ENCODE results near the gene CYFIP2. TPM values are rescaled to one million over a fixed set of nuclear protein-coding genes. Genes with fewer than 3 reads are reported as not detected.

CYFIP2 gene
- total and polyA plus RNA-seq, 12 donors, result 20.3 to 50.8 (median 31.1) TPM

DNA sequence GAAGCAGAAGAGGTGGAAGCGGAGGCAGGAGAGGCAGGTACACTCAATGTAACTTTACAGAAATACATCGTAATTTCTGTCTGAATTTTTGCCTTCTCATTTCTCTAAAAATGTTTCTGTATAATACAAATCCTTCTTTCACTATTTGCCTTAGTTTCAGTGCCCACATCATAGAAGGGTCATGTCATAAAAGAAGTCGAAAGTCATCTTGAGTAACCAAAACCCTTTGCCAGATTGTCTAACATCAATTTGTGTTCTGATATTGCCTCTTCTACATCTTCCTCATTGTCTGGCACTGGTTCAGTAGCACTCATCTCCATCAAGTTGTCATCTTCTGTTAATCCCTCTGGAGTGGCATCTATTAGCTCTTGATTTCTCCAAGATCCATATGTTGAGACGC lies 6.2 kb upstream of the CYFIP2 start:
- ATAC-seq, result no peak
- Histone ChIP-seq H3K27ac (no peak overlapping the region), H3K36me3 (no peaks in the 10 kb centered on the region), H3K4me3 (no peak overlapping the region), H3K9me3 (peaks cover 0 to 4% (median 0%) of the 10 kb centered on the region in 11 donors), H3K4me1 (peaks cover 0 to 11% (median 0%) of the 10 kb centered on the region in 9 donors), H3K27me3 (no peaks in the 10 kb centered on the region)
- 87% methylated on average over 4 of the region's 4 CpGs for WGBS, 2 donors
- TF ChIP-seq, protein P1, sequence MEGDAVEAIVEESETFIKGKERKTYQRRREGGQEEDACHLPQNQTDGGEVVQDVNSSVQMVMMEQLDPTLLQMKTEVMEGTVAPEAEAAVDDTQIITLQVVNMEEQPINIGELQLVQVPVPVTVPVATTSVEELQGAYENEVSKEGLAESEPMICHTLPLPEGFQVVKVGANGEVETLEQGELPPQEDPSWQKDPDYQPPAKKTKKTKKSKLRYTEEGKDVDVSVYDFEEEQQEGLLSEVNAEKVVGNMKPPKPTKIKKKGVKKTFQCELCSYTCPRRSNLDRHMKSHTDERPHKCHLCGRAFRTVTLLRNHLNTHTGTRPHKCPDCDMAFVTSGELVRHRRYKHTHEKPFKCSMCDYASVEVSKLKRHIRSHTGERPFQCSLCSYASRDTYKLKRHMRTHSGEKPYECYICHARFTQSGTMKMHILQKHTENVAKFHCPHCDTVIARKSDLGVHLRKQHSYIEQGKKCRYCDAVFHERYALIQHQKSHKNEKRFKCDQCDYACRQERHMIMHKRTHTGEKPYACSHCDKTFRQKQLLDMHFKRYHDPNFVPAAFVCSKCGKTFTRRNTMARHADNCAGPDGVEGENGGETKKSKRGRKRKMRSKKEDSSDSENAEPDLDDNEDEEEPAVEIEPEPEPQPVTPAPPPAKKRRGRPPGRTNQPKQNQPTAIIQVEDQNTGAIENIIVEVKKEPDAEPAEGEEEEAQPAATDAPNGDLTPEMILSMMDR (IDR thresholded peaks at IDR 0.05), result no peak
- no peak for DNase-seq
- intact Hi-C loops (cut with DNase I), result loop anchor here in 2 of 10 donors (5.0 kb wide), 2 partner anchors 38 to 43 kb away; no protein-coding TSS in a partner anchor

DNA sequence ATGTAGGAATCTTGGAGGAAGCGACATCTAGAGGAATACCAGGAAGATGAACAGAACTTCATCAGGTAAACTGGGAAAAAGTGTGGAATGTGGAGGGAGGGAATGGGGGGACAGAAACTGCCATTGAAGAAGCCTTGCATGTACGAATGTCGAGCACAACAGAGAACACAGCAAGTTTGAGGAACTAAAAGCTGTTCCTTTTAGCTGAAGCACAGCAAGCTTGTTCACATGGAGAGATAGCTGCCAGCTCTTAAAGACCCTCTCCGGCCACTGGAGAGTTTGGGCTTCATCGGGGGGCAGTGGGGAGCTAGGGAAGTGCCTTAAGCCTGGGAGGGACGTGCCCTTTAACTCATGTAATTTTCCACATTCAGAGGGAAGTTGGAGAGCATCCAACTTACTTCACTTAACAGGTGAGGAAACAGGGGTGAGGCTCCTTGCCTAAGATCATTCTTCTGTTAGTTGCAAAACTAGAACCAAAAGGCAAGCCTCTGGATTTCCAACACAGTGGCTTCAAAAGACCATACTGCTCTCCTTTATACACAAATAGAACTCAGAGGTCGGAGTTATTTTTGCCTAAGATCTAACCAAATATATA lies 2.3 kb upstream of the CYFIP2 start:
- intact Hi-C loops (cut with DNase I), result loop anchor here in 1 of 10 donors (5.0 kb wide), 1 partner anchor 34 kb away; no protein-coding TSS in a partner anchor
- Histone ChIP-seq H3K27ac (peak overlapping the region in 1 of 10 donors; percentile 39), H3K4me3 (no peak overlapping the region), H3K27me3 (peaks cover 0 to 6% (median 0%) of the 10 kb centered on the region in 7 donors), H3K36me3 (no peaks in the 10 kb centered on the region), H3K4me1 (peaks cover 0 to 39% (median 12%) of the 10 kb centered on the region in 9 donors), H3K9me3 (peaks cover 0 to 4% (median 0%) of the 10 kb centered on the region in 11 donors)
- no peak for ATAC-seq
- TF ChIP-seq, protein P1 (IDR thresholded peaks at IDR 0.05), result no peak
- WGBS, 2 donors, result 69 to 76% methylated on average over 7 of the region's 7 CpGs
- no peak for DNase-seq

DNA sequence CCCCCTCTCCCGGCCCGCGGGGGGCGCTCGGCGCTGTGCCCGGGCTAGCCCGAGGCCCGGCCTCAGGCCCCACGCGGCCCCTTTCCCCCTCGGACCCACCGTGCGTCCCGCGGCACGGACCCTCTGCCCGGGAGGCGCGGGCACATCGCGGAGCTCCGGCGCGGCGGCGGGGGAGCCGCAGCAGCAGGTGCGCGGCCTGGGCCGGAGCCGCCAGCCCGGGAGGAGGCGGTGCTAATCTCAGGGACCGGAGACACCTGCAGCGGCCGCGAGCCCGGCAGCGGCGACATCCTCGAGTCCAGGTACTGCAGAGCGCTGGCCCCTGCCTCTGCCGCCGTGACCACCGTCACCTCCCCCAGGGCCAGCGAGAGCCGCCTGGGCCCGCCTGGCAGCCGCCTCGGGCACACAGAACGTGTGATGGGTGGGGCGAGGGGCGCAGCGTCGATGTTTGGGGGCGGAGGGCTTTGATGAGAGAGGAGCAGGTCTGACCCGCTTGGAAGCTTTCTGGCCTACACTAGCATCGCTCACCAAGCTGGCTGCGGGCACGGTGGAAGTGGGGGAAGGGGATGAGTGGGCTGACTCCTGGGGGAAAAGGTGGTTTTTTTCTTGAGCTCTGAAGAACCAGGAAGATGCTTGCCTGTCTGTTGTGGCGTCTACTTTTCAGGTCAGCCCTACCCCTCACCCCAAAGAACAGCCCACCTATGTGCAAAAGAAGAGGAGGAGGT lies 524 bp downstream of the CYFIP2 start:
- Histone ChIP-seq H3K27ac (peak overlapping the region; percentile 43 to 90 (median 74)), H3K27me3 (peaks cover 0 to 6% (median 0%) of the 10 kb centered on the region in 7 donors), H3K4me1 (peaks cover 0 to 68% (median 20%) of the 10 kb centered on the region in 9 donors), H3K36me3 (no peaks in the 10 kb centered on the region), H3K9me3 (no peaks in the 10 kb centered on the region), H3K4me3 (peak overlapping the region; percentile 16 to 82 (median 68))
- 3 to 4% methylated on average over 56 to 62 of the region's 62 CpGs for WGBS, 2 donors
- peak in 7 of 8 donors; percentile 15 to 64 (median 31) for ATAC-seq
- intact Hi-C loops (cut with DNase I), result loop anchor here in 3 of 10 donors (5.0 kb wide), 2 partner anchors 36 to 46 kb away; no protein-coding TSS in a partner anchor
- DNase-seq, result peak in 1 of 2 donors; percentile 31
- TF ChIP-seq, protein P1 (IDR thresholded peaks at IDR 0.05), result no peak

DNA sequence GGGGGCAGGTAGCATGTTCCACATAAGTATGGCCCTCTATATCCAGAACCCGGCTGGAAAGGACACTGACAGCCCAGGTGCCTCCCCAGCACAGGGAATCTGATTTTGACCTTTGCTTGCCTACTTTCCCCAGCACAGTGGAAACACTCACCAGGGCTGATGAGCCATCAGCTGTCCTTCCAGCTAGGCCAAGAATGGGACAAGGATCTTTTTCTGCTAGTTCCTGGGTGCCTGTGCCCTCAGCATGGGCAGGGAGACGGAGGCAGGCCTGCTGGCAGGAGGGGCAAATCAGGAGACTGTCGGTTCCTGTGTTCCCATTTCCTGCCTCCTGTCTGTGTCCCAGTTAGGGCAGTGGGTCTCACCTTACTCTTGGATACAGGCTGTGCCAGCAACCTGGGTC lies 1.1 kb downstream of the CYFIP2 start:
- Histone ChIP-seq H3K4me3 (peak overlapping the region in 9 of 10 donors; percentile 49 to 82 (median 69)), H3K27me3 (peaks cover 0 to 6% (median 0%) of the 10 kb centered on the region in 7 donors), H3K4me1 (peaks cover 0 to 74% (median 26%) of the 10 kb centered on the region in 9 donors), H3K27ac (peak overlapping the region; percentile 43 to 90 (median 74)), H3K36me3 (no peaks in the 10 kb centered on the region), H3K9me3 (no peaks in the 10 kb centered on the region)
- WGBS, 2 donors, result 33 to 53% methylated on average over 3 of the region's 3 CpGs
- intact Hi-C loops (cut with DNase I), result loop anchor here in 3 of 10 donors (5.0 kb wide), 2 partner anchors 35 to 45 kb away; no protein-coding TSS in a partner anchor
- peak in 5 of 8 donors; percentile 4 to 35 (median 25) for ATAC-seq
- no peak for DNase-seq
- TF ChIP-seq, protein P1 (IDR thresholded peaks at IDR 0.05), result no peak

Data from heart right ventricle (tissue), 16 donors.